ENCODE results near the gene PTPRE.
A peak's percentile ranks its signal among the peaks of the same experiment; 100 is the strongest.

The PTPRE gene

GRCh38 chr10:128022261-128023196 lies 115.6 kb downstream of the PTPRE start:
- no peak overlapping the region for H3K4me3 ChIP-seq (ENCODE audit: low read depth, low read length)
- H3K9me3 ChIP-seq (ENCODE audit: severe bottlenecking): no peaks in the 10 kb centered on the region
- H3K27me3 ChIP-seq (ENCODE audit: insufficient read depth, low read depth, severe bottlenecking): no peaks in the 10 kb centered on the region
- no peaks in the 10 kb centered on the region for H3K36me3 ChIP-seq
- TF ChIP-seq CTCF (IDR thresholded peaks at IDR 0.05; ENCODE audit: low read depth, low read length): no peak
- DNase-seq: no peak
- H3K27ac ChIP-seq: no peak overlapping the region

- peak; percentile 64 for DNase-seq
- Histone ChIP-seq H3K4me3 (ENCODE audit: low read depth, low read length) (no peak overlapping the region), H3K27ac (peak overlapping the region; percentile 29; the same call in 1 of the 2 replicates), H3K9me3 (ENCODE audit: severe bottlenecking) (no peaks in the 10 kb centered on the region), H3K36me3 (no peaks in the 10 kb centered on the region), H3K27me3 (ENCODE audit: insufficient read depth, low read depth, severe bottlenecking) (no peaks in the 10 kb centered on the region)
- TF ChIP-seq CTCF (IDR thresholded peaks at IDR 0.05; ENCODE audit: low read depth, low read length): no peak
Measured at GRCh38 chr10:128024426-128024825, 117.5 kb downstream of the PTPRE start.

- Histone ChIP-seq H3K9me3 (ENCODE audit: severe bottlenecking) (no peaks in the 10 kb centered on the region), H3K36me3 (no peaks in the 10 kb centered on the region), H3K4me3 (ENCODE audit: low read depth, low read length) (no peak overlapping the region), H3K27me3 (ENCODE audit: insufficient read depth, low read depth, severe bottlenecking) (no peaks in the 10 kb centered on the region), H3K27ac (no peak overlapping the region)
- no peak for TF ChIP-seq CTCF (IDR thresholded peaks at IDR 0.05; ENCODE audit: low read depth, low read length)
- no peak for DNase-seq
Measured at GRCh38 chr10:128025437-128025836, 118.5 kb downstream of the PTPRE start.

GRCh38 chr10:128025951-128026350 lies 119.0 kb downstream of the PTPRE start:
- TF ChIP-seq CTCF (IDR thresholded peaks at IDR 0.05; ENCODE audit: low read depth, low read length): no peak
- Histone ChIP-seq H3K36me3 (no peaks in the 10 kb centered on the region), H3K4me3 (ENCODE audit: low read depth, low read length) (no peak overlapping the region), H3K9me3 (ENCODE audit: severe bottlenecking) (no peaks in the 10 kb centered on the region), H3K27me3 (ENCODE audit: insufficient read depth, low read depth, severe bottlenecking) (no peaks in the 10 kb centered on the region), H3K27ac (no peak overlapping the region)
- no peak for DNase-seq

GRCh38 chr10:128026615-128027300 lies 119.9 kb downstream of the PTPRE start:
- no peak overlapping the region for H3K4me3 ChIP-seq (ENCODE audit: low read depth, low read length)
- H3K9me3 ChIP-seq (ENCODE audit: severe bottlenecking): no peaks in the 10 kb centered on the region
- no peaks in the 10 kb centered on the region for H3K27me3 ChIP-seq (ENCODE audit: insufficient read depth, low read depth, severe bottlenecking)
- no peaks in the 10 kb centered on the region for H3K36me3 ChIP-seq
- TF ChIP-seq CTCF (IDR thresholded peaks at IDR 0.05; ENCODE audit: low read depth, low read length): no peak
- peak overlapping the region; percentile 62 for H3K27ac ChIP-seq
- DNase-seq: no peak
